HEK293 (cell line): ENCODE results near the gene ZNF248.

Source experiments
- CTCF ChIA-PET: fragments of 350-600 bp; formaldehyde crosslinking; extraction: SDS; loops from one replicate; lab custom pipeline; 2021; ENCODE audit warnings: antibody characterized with exemption; lab: Yijun Ruan, JAX
- POLR2A ChIA-PET: fragments of 300-600 bp; formaldehyde crosslinking; extraction: SDS; loops from one replicate; lab custom pipeline; 2020; ENCODE audit warnings: antibody characterized with exemption, inconsistent platforms; lab: Yijun Ruan, JAX
- H3K27ac ChIP-seq: fragments of 200-500 bp; sonication (Bioruptor generic); 2 replicates; pipeline ENCODE4 v1.5.1; 2014; ENCODE audit warnings: low read depth, low read length, control low read depth, inconsistent platforms; ENCODE audit errors: extremely low read depth
- H3K36me3 ChIP-seq, 2 experiments: fragments of 200-500 bp in 1 of 2; sonication (Bioruptor generic) in 1 of 2; 1 replicate in 1 of 2; 2 replicates in 1 of 2; pipeline ENCODE4 v1.5.1; 2014 to 2017; ENCODE audit warnings: inconsistent platforms in 2 of 2, low read length in 2 of 2; ENCODE audit not compliant: control insufficient read depth in 2 of 2, insufficient read depth in 1 of 2
- H3K4me1 ChIP-seq: fragments of 200-500 bp; sonication (Bioruptor generic); 2 replicates; pipeline ENCODE4 v1.5.1; 2014; ENCODE audit warnings: mild to moderate bottlenecking, low read length, inconsistent platforms; ENCODE audit not compliant: control insufficient read depth, insufficient read depth
- H3K4me3 ChIP-seq: 2 replicates; pipeline ENCODE4 v1.5.1; 2011; ENCODE audit warnings: low read depth, mild to moderate bottlenecking, control low read depth, low read length, moderate library complexity
- H3K9me3 ChIP-seq: fragments of 200-500 bp; sonication (Bioruptor generic); 2 replicates; pipeline ENCODE4 v1.5.1; 2014; ENCODE audit warnings: low read depth, low read length, inconsistent platforms; ENCODE audit not compliant: control insufficient read depth, insufficient read depth
- GLIS1 ChIP-seq: fragments of 450-650 bp; formaldehyde crosslinking; IDR thresholded peaks from 2 replicates; pipeline ENCODE4 v1.5.1; 2016; ENCODE audit warnings: missing biosample characterization, missing genetic modification characterization
- KLF8 ChIP-seq: fragments of 450-650 bp; formaldehyde crosslinking; IDR thresholded peaks from 2 replicates; pipeline ENCODE4 v1.5.1; 2016; ENCODE audit warnings: missing biosample characterization, missing genetic modification characterization
- SETDB1 ChIP-seq: IDR thresholded peaks from one replicate; pipeline ENCODE4 v1.6.1; 2017; ENCODE audit warnings: mild to moderate bottlenecking, low read length, moderate library complexity, mixed read lengths; ENCODE audit not compliant: insufficient read length
- TSHZ1 ChIP-seq: fragments of 450-650 bp; formaldehyde crosslinking; IDR thresholded peaks from 2 replicates; pipeline ENCODE4 v1.5.1; 2016; ENCODE audit warnings: missing biosample characterization, missing genetic modification characterization, borderline replicate concordance
- ZBTB17 ChIP-seq: fragments of 450-650 bp; formaldehyde crosslinking; IDR thresholded peaks from 2 replicates; pipeline ENCODE4 v1.5.1; 2016; ENCODE audit warnings: missing biosample characterization, missing genetic modification characterization
- ZBTB8A ChIP-seq: fragments of 450-650 bp; formaldehyde crosslinking; IDR thresholded peaks from 2 replicates; pipeline ENCODE4 v1.5.1; 2016; ENCODE audit warnings: missing biosample characterization, missing genetic modification characterization
- ZNF184 ChIP-seq: fragments of 450-650 bp; IDR thresholded peaks from 2 replicates; pipeline ENCODE4 v1.5.1; 2018; ENCODE audit warnings: missing biosample characterization, mild to moderate bottlenecking, missing genetic modification characterization
- ZNF202 ChIP-seq: fragments of 450-650 bp; formaldehyde crosslinking; IDR thresholded peaks from 2 replicates; pipeline ENCODE4 v1.5.1; 2016; ENCODE audit warnings: missing biosample characterization, missing genetic modification characterization, borderline replicate concordance
- ZNF211 ChIP-seq: fragments of 450-650 bp; formaldehyde crosslinking; IDR thresholded peaks from 2 replicates; pipeline ENCODE4 v1.5.1; 2016; ENCODE audit warnings: low read depth, missing biosample characterization, missing genetic modification characterization
- ZNF354C ChIP-seq: fragments of 450-650 bp; formaldehyde crosslinking; IDR thresholded peaks from 2 replicates; pipeline ENCODE4 v1.5.1; 2016; ENCODE audit warnings: missing biosample characterization, missing genetic modification characterization, low read depth, borderline replicate concordance
- ZNF521 ChIP-seq: fragments of 450-650 bp; formaldehyde crosslinking; IDR thresholded peaks from 2 replicates; pipeline ENCODE4 v1.5.1; 2017; ENCODE audit warnings: missing biosample characterization, mild to moderate bottlenecking, missing genetic modification characterization
- ZNF623 ChIP-seq: fragments of 450-650 bp; formaldehyde crosslinking; IDR thresholded peaks from 2 replicates; pipeline ENCODE4 v1.5.1; 2016; ENCODE audit warnings: missing biosample characterization, missing genetic modification characterization
- ZNF624 ChIP-seq: fragments of 450-650 bp; formaldehyde crosslinking; IDR thresholded peaks from 2 replicates; pipeline ENCODE4 v1.5.1; 2017; ENCODE audit warnings: missing biosample characterization, missing genetic modification characterization
- ZNF704 ChIP-seq: fragments of 450-650 bp; formaldehyde crosslinking; IDR thresholded peaks from 2 replicates; pipeline ENCODE4 v1.5.1; 2016; ENCODE audit warnings: missing biosample characterization, missing genetic modification characterization

The ZNF248 gene

GRCh38 chr10:37736120-37736519 lies 121.3 kb downstream of the ZNF248 start:
- TF ChIP-seq ZBTB8A (tag by site-specific recombination) (no peak), KLF8 (tag by site-specific recombination) (no peak), SETDB1 (no peak), ZNF354C (tag by site-specific recombination) (no peak)
- ChIA-PET POLR2A (interaction anchor here (0.7 kb wide), 1 partner anchor 830 kb away, joined by 4 read pairs; no protein-coding TSS in a partner anchor), CTCF (no interaction called here)
- H3K27ac ChIP-seq: no peak overlapping the region
- no peak overlapping the region for H3K4me3 ChIP-seq
- no peaks in the 10 kb centered on the region for H3K36me3 ChIP-seq
- H3K9me3 ChIP-seq: no peaks in the 10 kb centered on the region
- H3K4me1 ChIP-seq: no peaks in the 10 kb centered on the region

GRCh38 chr10:37734971-37735370 lies 122.4 kb downstream of the ZNF248 start:
- POLR2A ChIA-PET: no interaction called here
- no peaks in the 10 kb centered on the region for H3K4me1 ChIP-seq
- H3K9me3 ChIP-seq: no peaks in the 10 kb centered on the region
- TF ChIP-seq TSHZ1 (tag by site-specific recombination) (no peak), ZNF202 (tag by site-specific recombination) (no peak), ZBTB17 (tag by site-specific recombination) (no peak), ZNF184 (tag by site-specific recombination) (no peak), ZNF211 (tag by site-specific recombination) (no peak), ZNF521 (tag by site-specific recombination) (no peak), ZNF623 (no peak), ZNF704 (no peak), ZNF624 (tag by site-specific recombination) (no peak), GLIS1 (no peak)
- H3K36me3 ChIP-seq: no peaks in the 10 kb centered on the region
- CTCF ChIA-PET: interaction anchor here (0.6 kb wide), 1 partner anchor 1400 kb away, joined by 3 read pairs; no protein-coding TSS in a partner anchor
- H3K27ac ChIP-seq: no peak overlapping the region
- H3K4me3 ChIP-seq: no peak overlapping the region
